HepG2 (cell line): Measurements from ENCODE around the gene TSLP. TPM values are rescaled to one million over a fixed set of nuclear protein-coding genes. Genes with fewer than 3 reads are reported as not detected.

Experiments
- AHDC1 ChIP-seq: sonication (generic); formaldehyde crosslinking; IDR thresholded peaks from 2 replicates; pipeline ENCODE4 v1.5.1; 2020; ENCODE audit warnings: mild to moderate bottlenecking, missing genetic modification reagents, borderline replicate concordance
- CERS6 ChIP-seq: sonication (generic); formaldehyde crosslinking; IDR thresholded peaks from 2 replicates; pipeline ENCODE4 v1.5.0; 2020; ENCODE audit warnings: missing genetic modification reagents
- DBP ChIP-seq: sonication (generic); formaldehyde crosslinking; IDR thresholded peaks from 2 replicates; pipeline ENCODE4 v1.4.0; 2020; ENCODE audit warnings: missing genetic modification reagents; ENCODE audit errors: not compliant biosample characterization
- HMG20A ChIP-seq: IDR thresholded peaks from 2 replicates; pipeline ENCODE4 v1.6.1; 2016; ENCODE audit warnings: borderline replicate concordance
- IRF2 ChIP-seq: IDR thresholded peaks from 2 replicates; pipeline ENCODE4 v1.6.1; 2018; ENCODE audit warnings: missing genetic modification reagents, missing compliant biosample characterization
- MAX ChIP-seq: IDR thresholded peaks from 2 replicates; pipeline ENCODE4 v1.6.1; 2012; ENCODE audit warnings: inconsistent platforms
- MEIS1 ChIP-seq: sonication (generic); formaldehyde crosslinking; IDR thresholded peaks from 2 replicates; pipeline ENCODE4 v1.9.0; 2021; ENCODE audit warnings: mild to moderate bottlenecking, missing genetic modification reagents, moderate library complexity, borderline replicate concordance
- PPARG ChIP-seq: conservative IDR thresholded peaks from 2 replicates; pipeline ENCODE4 v1.6.1; 2016; ENCODE audit warnings: missing biosample characterization, missing genetic modification reagents
- TARDBP ChIP-seq: sonication (generic); formaldehyde crosslinking; IDR thresholded peaks from 2 replicates; pipeline ENCODE4 v1.8.0; 2022; ENCODE audit warnings: mild to moderate bottlenecking, missing genetic modification reagents
- ZBTB10 ChIP-seq: sonication (generic); formaldehyde crosslinking; IDR thresholded peaks from 2 replicates; pipeline ENCODE4 v1.4.0; 2020; ENCODE audit warnings: missing genetic modification reagents, borderline replicate concordance
- ZFP90 ChIP-seq: sonication (generic); formaldehyde crosslinking; IDR thresholded peaks from 2 replicates; pipeline ENCODE4 v1.8.0; 2022; ENCODE audit warnings: missing genetic modification reagents, mild to moderate bottlenecking, inconsistent platforms, borderline replicate concordance
- ZMYM4 ChIP-seq: sonication (generic); formaldehyde crosslinking; IDR thresholded peaks from 2 replicates; pipeline ENCODE4 v1.8.1; 2023; ENCODE audit warnings: mild to moderate bottlenecking, missing genetic modification reagents
- ZNF235 ChIP-seq: sonication (generic); formaldehyde crosslinking; IDR thresholded peaks from 2 replicates; pipeline ENCODE4 v1.8.1; 2023; ENCODE audit warnings: mild to moderate bottlenecking, missing genetic modification reagents, borderline replicate concordance
- ZNF350 ChIP-seq: sonication (generic); formaldehyde crosslinking; IDR thresholded peaks from 2 replicates; pipeline ENCODE4 v1.4.0; 2020; ENCODE audit warnings: mild to moderate bottlenecking, low read depth, missing genetic modification reagents, borderline replicate concordance
- ZNF468 ChIP-seq: sonication (generic); formaldehyde crosslinking; IDR thresholded peaks from 2 replicates; pipeline ENCODE4 v1.8.0; 2022; ENCODE audit warnings: mild to moderate bottlenecking, moderate library complexity, missing genetic modification reagents
- ZNF766 ChIP-seq: sonication (generic); formaldehyde crosslinking; IDR thresholded peaks from 2 replicates; pipeline ENCODE4 v1.5.0; 2020; ENCODE audit warnings: missing genetic modification reagents, borderline replicate concordance
- ZNF768 ChIP-seq: sonication (generic); formaldehyde crosslinking; IDR thresholded peaks from 2 replicates; pipeline ENCODE4 v1.4.0; 2020; ENCODE audit warnings: missing genetic modification reagents
- ZNF792 ChIP-seq: IDR thresholded peaks from 2 replicates; pipeline ENCODE4 v1.6.1; 2016
- polyA plus RNA-seq, 8 experiments: library from polyadenylated mRNA; depleted of rRNA in 3 of 8; stranded (reverse) in 7 of 8; unstranded in 1 of 8; fragments of >200 nt; fragmentation: Illumina TruSeq in 4 of 8; extraction: Trizol in 4 of 8; gene quantifications; 2 replicates each; pipeline versions ENCODE4 v1.2.1 to v1.2.3, GENCODE V29; 2011 to 2016; ENCODE audit warnings: low read depth in 4 of 8, missing spikeins in 1 of 8, mixed read lengths in 1 of 8; ENCODE audit not compliant: insufficient read depth in 1 of 8
- total RNA-seq, 5 experiments: library from RNA; depleted of rRNA; stranded (reverse); fragments of >200 nt; fragmentation: Illumina TruSeq; extraction: Trizol; gene quantifications; 2 replicates each; pipeline ENCODE4 v1.2.3, GENCODE V29; 2016; ENCODE audit warnings: low read depth in 1 of 5

The TSLP gene
- total and polyA plus RNA-seq, 2 of the 13 experiments (the other 11 are each of a cell fraction or from before 2014, with no cell fraction given) = not detected

- TF ChIP-seq ZBTB10 (CRISPR knock-in tag) (peak; percentile 83; the same call in 1 of the 2 replicates), ZNF235 (CRISPR knock-in tag) (no peak), ZNF768 (CRISPR knock-in tag) (peak; percentile 83), MAX (peak; percentile 100), ZNF792 (peak; percentile 99), HMG20A (peak; percentile 53), ZNF766 (CRISPR knock-in tag) (peak; percentile 95; the same call in 1 of the 2 replicates), PPARG (CRISPR knock-in tag) (peak; percentile 69), TARDBP (peak; percentile 99), MEIS1 (CRISPR knock-in tag) (peak; percentile 56; the same call in 1 of the 2 replicates), CERS6 (CRISPR knock-in tag) (0 out of 2 replicates have a peak, but pooled peaks have one; percentile 58), ZNF468 (CRISPR knock-in tag) (peak; percentile 90; the same call in 1 of the 2 replicates), ZFP90 (CRISPR knock-in tag) (peak; percentile 97), ZMYM4 (CRISPR knock-in tag) (peak; percentile 98), AHDC1 (CRISPR knock-in tag) (peak; percentile 67), IRF2 (peak; percentile 99), DBP (CRISPR knock-in tag) (no peak), ZNF350 (CRISPR knock-in tag) (peak; percentile 96)
Measured at GRCh38 chr5:111092062-111092853, 20.7 kb downstream of the TSLP start, which contains the start of gene WDR36 (continued).
